HG02763 (cell line): ENCODE measurements around the gene RGS13.
A peak's percentile ranks its signal among the peaks of the same experiment; 100 is the strongest.

Experiments used
- ATAC-seq: cut with Tn5 transposase; IDR thresholded peaks from one replicate; pipeline ENCODE4 v1.9.1; 2021; ENCODE audit warnings: mild to moderate bottlenecking, moderate library complexity; ENCODE audit not compliant: unreplicated experiment

RGS13 gene

DNA sequence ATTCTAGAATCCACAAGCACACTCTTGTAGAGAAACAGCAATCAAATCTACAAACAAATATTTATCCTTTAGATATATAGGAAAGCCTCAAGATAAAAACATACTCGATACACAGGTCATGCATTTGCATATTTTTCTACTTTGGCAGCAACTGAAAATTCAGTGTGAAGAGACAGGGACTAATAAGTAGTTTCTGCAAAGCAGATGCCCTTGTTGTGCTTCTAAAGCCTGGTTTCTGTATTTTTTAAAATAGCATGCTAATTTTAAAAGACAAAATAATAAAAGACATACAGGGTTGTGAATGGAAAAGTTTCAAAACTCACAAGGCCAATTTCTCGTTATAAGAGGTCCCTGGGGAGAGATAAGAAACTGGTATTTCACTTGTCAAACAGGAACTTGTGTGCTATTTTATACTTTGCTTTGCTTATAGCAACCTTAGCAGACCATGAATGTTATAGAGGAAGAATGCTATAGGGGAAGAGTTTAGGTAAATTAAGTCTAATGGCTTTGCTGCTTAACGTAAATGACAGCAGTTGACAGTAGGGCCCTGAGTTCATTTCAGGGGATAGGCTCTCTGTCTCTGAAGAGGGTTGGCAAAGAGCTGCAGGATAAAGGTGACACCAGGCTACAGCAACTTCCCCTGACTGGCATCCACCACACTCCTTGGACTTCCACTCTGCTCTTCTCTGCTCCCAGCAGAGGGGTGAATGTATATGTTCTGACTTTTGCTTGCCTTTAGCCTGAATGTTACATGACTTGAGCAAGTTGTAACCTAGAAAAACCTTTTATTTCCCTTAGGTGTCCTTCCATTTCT is 9.4 kb upstream of the RGS13 start:
- ATAC-seq: peak; percentile 86

DNA sequence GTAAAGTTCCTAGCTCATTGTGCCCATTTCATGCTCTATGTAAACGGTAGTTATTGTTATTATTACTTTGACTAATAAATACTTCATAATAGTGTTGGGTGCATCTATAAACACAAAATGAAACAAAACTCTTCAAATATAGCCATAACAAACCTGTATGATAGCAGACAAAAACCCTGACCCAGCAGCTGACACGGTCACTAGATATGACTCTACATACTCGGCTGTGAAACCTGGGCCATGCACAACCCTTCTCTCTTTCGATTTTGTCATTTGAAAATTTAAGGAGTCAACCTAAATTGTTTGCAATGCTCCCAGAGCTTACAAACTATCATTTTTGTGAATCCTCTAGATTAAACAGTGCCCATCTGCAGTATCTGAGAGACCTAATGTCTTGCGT is 8.0 kb upstream of the RGS13 start:
- peak; percentile 31 for ATAC-seq

DNA sequence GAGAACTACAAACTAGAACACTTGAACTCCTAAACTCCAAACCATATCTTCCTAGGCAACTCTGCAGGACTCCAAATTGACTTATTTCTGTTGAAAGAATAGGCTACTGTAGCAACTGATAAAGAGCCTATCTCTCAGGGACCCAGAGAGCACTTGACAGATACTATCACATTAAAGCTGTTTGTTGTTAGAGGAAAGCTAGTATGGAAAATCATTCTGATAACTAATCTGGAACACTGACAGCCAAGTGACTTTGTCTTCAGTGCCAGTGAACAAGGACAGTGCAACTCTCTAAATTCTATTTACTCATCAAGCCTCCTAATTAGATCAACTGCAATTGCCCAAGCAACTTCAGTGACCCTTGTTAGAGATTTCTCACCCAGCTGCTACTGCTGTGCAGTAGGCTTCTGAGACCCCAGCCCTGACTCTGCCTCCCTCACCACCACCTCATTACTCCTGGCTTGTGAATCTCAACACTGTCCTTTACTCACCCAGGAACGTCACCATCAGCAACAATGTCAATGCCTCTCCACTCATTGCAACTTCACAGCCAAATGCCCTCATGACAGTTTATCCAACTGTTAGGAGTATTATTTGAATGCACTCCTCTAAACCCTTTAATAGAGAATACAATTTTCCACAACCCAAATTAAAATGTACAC is 7.4 kb upstream of the RGS13 start:
- ATAC-seq: no peak

DNA sequence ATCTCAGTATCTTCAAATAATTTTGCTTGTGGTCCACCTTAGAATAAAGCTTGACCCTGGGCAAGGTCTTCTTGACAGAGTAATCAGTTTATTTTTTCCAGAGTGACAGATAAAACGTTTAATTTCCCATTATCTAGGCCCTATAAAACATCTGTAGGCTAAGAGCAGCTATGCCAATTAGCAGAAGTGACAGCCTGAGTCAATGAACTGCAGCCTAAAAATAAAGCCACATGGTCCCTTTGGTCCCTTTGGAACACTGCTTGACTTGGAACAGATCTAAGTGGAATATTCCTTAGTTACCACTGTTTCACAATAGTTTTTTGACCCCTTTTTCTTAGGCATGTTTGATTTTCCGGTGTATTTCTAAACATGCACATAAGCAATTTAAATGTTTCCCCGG is 6.3 kb upstream of the RGS13 start:
- no peak for ATAC-seq

DNA sequence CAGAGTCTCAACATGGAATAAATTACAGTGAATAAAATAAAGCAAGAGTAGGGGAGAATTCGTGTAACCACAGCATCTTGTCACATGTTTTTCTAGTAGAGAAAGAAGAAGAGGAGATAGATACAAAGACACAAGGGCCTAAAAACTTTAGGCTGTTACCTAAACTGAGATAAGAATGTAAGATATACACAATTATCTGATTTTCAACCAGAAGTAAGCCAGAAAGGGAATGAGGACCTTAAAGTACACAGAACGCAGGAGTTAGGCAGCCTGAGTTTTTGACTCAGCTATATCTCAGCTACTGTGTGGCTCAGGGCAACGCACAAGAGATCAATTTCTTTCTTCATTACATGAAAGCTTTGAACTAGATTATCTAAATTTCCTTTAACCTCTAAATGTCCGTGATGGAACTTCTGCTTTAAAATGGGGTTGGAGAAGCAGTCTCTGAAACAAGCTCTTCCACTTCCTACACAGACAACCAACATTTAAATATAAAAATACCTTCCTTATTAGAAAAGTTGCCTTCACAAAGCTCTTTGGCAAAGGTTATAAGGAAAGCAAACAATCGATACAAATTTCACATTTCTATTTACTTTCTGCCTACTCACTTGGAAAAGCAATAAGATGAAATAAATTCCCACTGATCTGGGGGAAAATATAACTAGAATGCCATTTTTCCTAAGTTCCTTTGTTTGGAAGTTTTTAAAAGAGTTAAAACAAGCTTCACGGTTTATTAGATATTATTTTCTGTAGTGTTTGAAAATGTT is 5.2 kb upstream of the RGS13 start:
- no peak for ATAC-seq

DNA sequence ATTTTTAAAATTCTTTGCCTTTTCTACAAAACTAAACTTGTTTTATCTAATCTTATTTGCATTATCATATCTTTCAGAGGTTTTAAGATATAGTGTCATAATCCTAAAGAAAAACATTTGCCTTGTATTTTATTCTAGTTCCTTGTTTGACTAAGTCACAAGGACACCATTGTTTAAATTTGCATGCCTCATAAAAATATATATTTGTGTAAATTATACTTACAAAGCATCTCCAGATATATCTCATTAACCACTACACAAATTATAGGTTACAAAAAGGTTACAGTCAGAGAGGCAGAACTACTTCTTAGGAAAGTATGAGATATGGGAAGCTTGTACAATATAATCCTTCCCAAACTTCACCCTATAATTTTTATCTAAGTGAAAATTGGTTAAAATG is 4.2 kb upstream of the RGS13 start:
- no peak for ATAC-seq

DNA sequence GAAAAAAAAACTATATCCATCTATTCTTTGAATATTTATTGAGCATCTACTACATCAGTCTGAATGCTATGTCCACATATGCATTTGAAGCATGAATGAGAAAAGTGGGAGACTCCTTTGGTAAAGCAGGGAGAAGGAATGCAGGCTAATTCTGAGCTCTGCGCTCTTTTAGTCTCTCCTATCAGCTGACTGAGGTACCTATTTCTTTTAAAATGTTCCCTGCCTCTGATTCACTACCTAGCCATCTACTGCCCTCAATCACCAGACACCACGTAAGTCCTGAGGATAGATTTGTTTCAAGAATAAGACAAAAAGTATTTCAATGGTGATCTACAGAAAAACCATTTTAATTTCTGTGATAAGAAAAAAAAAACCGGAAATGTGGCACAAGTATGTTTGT is 3.8 kb upstream of the RGS13 start:
- ATAC-seq: no peak

DNA sequence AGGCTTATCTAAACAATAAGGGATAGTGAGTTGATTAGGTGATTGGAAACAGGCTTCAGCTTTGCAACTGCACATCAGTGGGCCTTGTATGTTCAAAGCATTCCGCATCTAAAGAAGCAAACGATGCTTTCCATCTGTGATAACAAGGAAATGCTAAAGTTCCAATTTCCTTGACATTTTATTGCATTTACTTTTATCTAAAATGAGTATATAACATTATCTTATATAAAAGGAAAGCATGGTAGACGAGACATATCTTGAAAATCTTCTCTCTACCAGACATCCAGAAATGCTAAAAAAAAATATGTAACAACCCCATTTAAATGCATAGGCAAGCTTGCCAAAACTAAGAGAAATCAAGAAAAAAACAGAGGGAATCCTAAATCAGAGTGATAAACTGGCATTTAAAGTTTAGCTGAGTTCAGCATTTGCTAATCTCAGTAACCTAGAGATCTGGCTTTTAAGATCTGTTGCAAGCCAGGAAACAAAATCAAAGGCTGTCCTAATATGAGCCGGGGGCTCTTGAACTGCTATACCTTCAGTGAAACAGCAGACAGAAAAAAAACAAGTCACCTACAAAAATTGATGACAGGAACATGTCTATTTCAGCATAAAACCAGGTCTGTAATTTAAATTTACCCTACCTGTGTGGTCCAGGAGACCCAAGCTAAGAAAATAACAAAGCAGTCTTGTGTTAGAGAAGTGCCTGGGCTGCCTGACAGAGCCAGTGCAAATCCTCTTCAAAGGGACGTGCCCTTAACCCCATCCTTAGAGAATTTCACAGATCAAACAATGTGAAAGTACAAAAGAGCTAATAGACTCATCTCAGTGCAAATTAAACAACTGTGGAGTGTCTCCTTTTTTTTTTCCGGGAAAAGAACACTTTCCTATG is 3.1 kb upstream of the RGS13 start:
- no peak for ATAC-seq

DNA sequence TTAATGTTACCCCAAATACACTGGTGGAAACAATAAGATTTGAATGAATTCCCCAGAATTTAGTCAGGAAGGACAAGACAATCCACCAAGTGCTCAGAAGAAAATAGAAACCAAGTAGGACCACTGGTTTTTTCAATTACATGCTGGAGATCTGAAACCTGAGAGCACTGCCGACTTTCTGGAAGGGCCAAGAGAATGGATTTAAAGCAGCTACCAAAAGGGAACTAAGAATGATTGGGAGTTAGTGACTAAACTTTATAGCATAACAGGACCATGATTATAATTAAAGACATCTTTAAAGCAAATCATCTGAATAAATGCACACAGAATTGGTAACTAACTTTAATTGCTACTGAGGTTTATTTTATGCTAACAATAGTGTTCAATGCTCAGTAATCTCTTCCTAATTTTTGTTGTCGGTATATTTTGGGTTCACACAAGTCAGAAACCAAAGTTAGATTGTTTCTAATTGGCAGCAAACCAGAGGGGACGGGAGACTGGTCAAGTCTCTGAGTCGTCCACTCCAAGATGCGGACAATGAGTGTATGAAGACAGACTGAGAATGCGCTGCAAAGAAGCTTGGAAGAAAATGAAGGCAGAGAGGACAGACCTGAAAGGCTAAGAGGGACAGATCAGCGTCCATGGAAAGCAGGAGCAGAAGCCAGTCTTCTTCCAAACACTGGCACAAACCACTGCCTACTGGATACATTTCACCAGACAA is 2.3 kb upstream of the RGS13 start:
- ATAC-seq: no peak

DNA sequence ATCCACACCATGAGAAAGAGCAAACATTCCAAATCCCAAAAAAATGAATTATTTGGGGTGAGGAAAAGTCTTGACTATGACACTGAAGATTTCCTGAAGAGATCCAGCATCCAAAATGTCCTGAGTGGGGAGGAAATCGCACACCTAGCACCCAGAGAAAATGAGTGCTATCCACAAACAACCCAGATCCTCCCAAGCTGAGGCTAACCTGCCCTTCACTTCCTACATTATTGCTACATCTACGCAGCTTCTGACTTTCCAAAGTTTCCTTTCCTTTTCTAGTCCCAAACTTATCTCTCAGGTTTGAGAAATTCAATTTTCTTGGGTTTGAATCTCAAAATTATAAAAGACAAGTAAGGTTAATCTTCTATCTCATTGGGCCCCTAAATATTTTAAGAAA is 906 bp upstream of the RGS13 start:
- no peak for ATAC-seq

DNA sequence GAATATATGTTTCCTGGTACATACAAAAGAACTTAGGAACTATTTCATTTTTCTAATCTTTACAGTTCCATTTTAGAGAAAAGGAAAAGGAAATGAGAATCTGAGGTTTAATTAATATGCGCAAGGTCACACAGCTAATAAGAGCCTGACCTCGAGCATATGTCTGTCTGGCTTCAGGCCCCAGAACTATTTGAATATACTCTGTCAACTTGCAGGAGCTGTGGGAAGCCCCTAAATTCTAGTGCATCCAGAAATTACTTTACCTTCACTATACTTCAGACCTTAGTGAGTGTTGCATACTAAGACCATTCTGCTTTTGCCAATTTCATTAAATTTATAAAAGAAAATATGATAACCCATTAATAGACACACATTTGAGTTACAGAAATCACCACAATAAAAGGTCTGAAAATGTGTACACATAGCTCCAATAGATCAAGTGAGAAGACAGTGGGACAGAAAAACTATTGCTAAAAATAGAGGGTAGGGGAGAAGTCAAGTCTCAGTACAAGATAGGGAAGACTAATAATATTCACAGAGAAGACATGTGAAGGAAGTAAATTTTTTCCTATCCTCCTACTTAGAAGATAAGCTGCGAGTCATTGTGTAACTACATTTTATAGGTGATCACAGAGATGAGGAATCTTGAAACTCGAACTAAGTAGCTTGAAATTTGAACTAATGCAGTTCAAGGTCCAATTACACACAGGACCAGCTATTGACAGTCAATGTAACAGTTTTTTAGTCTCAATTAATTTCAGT is 3.8 kb downstream of the RGS13 start:
- ATAC-seq: peak; percentile 85

DNA sequence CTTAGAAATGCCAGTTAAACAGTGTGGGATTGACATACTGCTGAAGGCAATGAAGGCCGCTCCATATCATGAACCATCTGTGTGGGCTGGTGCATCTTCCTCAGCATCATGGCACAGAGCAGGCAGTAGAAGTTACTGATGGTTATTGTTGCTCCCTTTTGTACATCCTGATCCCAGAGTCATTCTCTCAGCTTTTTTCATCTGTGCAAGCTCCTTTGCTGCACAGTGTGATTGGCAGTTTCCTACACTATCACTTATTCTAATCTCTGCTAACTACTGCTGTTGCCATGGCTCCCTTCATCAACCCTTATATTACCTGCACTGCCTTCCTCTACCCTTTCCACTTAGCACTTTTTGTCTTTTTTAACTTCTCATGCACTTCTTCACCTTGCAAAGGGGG is 16.2 kb downstream of the RGS13 start:
- no peak for ATAC-seq

DNA sequence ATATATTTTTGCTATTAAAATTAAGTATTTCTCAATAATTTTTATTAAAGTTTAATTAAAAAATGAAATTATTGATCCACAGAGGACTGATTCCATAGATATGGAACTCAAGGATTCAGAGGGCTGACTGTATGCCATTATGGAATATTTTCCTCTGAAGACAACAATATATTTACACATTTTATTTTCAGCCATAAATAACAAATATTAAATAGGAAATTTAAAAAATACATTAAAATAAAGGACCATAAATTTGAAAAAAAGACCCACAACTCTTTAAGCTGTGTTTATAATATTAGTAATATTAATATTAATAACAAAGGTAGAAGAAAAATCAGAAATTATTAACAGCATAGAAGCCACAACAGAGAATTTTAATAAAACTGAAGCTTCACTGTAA is 18.2 kb downstream of the RGS13 start:
- ATAC-seq: no peak

DNA sequence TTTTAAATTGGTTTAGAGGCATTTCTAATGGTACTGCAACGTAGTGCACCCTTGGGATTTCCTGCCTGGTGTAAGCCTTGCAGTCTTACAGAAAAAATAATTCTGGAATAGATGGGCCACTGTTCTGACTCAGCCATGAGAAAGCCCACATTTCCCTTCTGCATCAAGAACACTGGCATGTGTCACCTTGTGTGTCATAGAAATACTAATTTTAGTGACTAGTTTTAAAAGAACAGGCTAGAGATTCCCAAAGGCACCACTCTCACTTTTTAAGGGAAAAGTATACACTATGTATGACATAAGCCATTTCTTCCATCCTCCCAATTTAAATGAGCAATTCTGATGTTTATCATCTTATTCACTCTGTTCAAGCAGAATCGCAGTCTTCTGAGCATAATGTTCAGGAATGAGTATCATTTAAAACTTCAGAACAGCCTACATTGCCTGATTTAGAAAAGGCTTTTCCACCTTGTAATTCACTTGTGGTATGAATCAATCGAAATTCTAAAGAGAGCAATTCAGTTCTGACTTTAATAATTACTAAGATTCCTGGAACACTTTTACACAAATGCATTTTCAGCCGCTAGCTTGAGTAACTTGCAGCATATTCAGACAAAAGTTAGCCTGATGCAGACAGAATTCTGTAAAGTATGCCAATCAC is 18.8 kb downstream of the RGS13 start:
- ATAC-seq: no peak

DNA sequence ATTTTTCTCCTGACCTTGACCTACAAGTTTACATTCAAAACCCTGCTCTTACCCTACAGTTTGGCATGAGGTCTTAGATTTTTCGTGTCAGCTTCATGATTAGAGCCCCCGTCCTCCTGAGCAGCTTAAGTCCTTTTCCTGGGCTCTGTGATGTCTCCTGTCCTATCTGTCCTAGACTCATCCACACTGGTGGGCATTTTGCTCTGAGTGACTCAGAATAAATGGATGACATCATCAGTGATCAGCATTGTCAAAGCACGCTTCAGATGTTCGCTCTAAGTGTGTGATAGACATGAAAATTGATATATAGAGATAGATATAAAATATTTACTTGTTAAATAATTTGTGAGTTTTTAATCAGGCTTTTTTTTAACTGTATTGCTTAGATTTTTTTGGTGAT is 21.8 kb downstream of the RGS13 start:
- no peak for ATAC-seq

DNA sequence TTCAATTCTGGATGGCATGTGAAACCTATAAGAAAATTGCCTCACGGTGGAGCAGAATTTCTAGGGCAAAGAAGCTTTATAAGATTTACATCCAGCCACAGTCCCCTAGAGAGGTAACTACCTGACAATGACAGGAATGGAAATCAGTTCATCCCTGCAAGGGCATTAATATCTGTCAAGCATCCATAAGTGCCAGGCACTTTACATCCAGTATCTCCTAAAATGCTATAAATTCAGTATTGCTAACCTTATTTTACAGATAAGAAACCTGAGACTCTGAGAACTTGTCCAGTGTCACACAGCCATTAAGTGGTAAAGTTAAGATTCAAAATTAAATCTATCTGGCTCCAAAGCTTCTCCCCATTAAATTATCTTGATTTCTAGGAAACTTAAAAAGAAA is 22.3 kb downstream of the RGS13 start:
- no peak for ATAC-seq

DNA sequence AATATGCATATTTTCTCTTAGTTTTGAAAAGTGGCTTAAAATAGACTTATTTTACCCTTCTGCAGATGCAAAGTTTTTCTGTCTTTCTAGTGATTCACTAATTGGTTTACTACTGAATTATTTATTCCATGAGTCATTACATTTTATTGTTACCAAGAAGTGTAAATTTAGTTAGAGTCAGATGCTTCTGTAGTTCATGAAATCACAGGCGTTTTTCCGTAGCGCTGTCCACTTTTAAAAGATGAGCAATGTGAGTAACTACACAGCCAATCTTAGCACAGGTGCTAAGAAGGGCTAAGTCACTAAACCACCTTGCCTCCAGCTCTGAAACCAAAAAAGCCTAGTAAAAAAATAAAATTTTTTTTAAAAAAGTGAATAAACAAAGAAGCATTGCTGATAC is 24.7 kb downstream of the RGS13 start:
- no peak for ATAC-seq

DNA sequence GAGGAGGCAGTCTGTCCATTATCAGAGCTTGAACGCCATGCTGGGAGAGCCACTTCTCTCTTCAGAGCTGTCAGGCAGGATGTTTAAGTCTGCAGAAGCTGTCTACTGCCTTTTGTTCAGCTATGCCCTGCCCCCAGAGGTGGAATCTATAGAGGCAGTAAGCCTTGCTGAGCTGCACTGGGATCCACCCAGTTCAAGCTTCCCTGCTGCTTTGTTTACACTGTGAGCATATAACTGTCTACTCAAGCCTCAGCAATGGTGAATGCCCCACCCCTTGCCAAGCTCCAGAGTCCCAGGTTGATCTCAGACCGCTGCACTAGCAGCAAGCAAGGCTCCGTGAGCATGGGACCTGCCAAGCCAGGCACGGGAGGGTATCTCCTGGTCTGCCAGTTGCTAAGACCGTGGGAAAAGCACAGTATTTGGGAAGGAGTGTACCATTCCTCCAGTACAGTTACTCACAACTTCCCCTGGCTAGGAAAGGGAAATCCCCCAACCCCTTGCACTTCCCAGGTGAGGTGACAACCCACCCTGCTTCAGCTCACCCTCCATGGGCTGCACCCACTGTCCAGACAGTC is 32.5 kb downstream of the RGS13 start:
- no peak for ATAC-seq

DNA sequence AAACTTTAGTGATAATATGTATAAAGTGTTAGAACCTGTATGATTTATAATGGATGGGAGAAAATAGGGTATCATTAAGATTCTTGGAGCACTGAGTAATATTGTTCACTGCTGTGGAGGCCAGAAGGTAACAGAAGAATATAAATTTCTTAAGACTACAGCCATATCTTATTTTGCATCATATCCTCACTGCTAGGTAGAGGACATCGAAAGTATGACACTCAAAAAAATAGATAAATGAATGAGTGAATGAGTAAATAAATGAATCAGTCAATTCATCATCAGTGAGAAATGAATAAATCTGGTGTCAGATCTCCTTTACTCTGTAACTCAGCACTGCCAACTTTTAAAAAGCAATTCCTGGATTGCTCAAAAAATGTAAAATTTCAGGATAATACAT is 33.2 kb downstream of the RGS13 start:
- ATAC-seq: no peak
